Measurements from ENCODE around the gene SLC9A9.
"Not testable (repeated sequence)": the region's sequence is repeated elsewhere in the genome, so short reads cannot be mapped to it uniquely, and the experiment has no call there.

The SLC9A9 gene

GRCh38 chr3:143302638-143303171 is 545.6 kb downstream of the SLC9A9 start:
- DNase-seq: no peak

GRCh38 chr3:143301031-143301901 is 547.0 kb downstream of the SLC9A9 start:
- no peak for DNase-seq

GRCh38 chr3:143298886-143299535 is 549.3 kb downstream of the SLC9A9 start:
- no peak for DNase-seq

- no peak for DNase-seq
Observed at GRCh38 chr3:143298380-143298779, 549.9 kb downstream of the SLC9A9 start.

- DNase-seq: no peak
Observed at GRCh38 chr3:143295201-143296080, 552.8 kb downstream of the SLC9A9 start.

- no peak for DNase-seq
Observed at GRCh38 chr3:143294188-143294587, 554.1 kb downstream of the SLC9A9 start.

- no peak for DNase-seq
Observed at GRCh38 chr3:143291836-143292447, 556.3 kb downstream of the SLC9A9 start.

GRCh38 chr3:143288944-143289343 is 559.3 kb downstream of the SLC9A9 start:
- no peak for DNase-seq

- no peak for DNase-seq
Observed at GRCh38 chr3:143287403-143287802, 560.9 kb downstream of the SLC9A9 start.

- no peak for DNase-seq
Observed at GRCh38 chr3:143286392-143287010, 561.8 kb downstream of the SLC9A9 start.

- peak; percentile 8 to 24 for DNase-seq
Observed at GRCh38 chr3:143283432-143284128, 564.7 kb downstream of the SLC9A9 start.

- DNase-seq: no peak
Observed at GRCh38 chr3:143280984-143281383, 567.3 kb downstream of the SLC9A9 start.

GRCh38 chr3:143279567-143279966 is 568.7 kb downstream of the SLC9A9 start:
- not testable (repeated sequence) for DNase-seq

- DNase-seq: no peak
Observed at GRCh38 chr3:143278721-143279120, 569.5 kb downstream of the SLC9A9 start.

- no peak for DNase-seq
Observed at GRCh38 chr3:143277531-143277930, 570.7 kb downstream of the SLC9A9 start.

- DNase-seq: no peak
Observed at GRCh38 chr3:143276592-143276991, 571.7 kb downstream of the SLC9A9 start.

GRCh38 chr3:143273975-143274690 is 574.1 kb downstream of the SLC9A9 start:
- no peak for DNase-seq

- DNase-seq: no peak
Observed at GRCh38 chr3:143271136-143271535, 577.1 kb downstream of the SLC9A9 start.

- no peak for DNase-seq
Observed at GRCh38 chr3:143269741-143270140, 578.5 kb downstream of the SLC9A9 start.

- DNase-seq: no peak
Observed at GRCh38 chr3:143267989-143268388, 580.3 kb downstream of the SLC9A9 start.

- no peak for DNase-seq
Observed at GRCh38 chr3:143266927-143267326, 581.3 kb downstream of the SLC9A9 start.
